Measurements from ENCODE around the gene CCDC69. TPM values are rescaled to one million over a fixed set of nuclear protein-coding genes. Genes with fewer than 3 reads are reported as not detected.

CCDC69 gene
- total and polyA plus RNA-seq, 2 of the 8 experiments (the other 6 are each of a cell fraction or from before 2014, with no cell fraction given) = 8.4 to 10.8 TPM

DNA sequence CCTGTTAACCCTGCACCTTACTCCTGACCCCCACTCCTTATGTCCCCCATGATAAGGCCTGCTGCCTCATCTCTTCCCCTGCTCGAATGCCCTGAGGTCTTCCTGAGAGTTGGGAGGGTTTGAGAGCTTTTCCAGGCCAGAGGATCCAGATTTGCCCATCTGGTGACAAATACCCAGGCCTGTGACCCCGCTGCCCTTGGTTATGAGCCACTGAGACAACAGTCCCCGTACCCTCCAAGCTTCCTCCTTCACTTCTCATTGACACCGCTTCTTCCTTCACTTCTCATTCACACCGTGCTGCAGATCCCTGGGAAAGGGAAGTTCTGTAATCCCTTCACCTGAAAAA, 29.7 kb upstream of the CCDC69 start (continued):
- TF ChIP-seq E2F6 (IDR thresholded peaks at IDR 0.05) (no peak), EGR1 (IDR thresholded peaks at IDR 0.05; ENCODE audit: borderline replicate concordance, low read depth, low read length) (no peak), RBBP5 (IDR thresholded peaks at IDR 0.05; ENCODE audit: borderline replicate concordance, low read depth, low read length) (no peak), CEBPB (IDR thresholded peaks at IDR 0.05; ENCODE audit: low read depth, low read length) (no peak), GTF2F1 (IDR thresholded peaks at IDR 0.05; ENCODE audit: borderline replicate concordance, low read depth, low read length) (no peak), BRCA1 (IDR thresholded peaks at IDR 0.05; ENCODE audit: low read depth, low read length) (no peak), USF2 (IDR thresholded peaks at IDR 0.05; ENCODE audit: low read length) (no peak), ZNF274 (IDR thresholded peaks at IDR 0.05; ENCODE audit: borderline replicate concordance, extremely low read depth, low read length) (no peak)
